ENCODE results near the gene MZB1.
A peak's percentile ranks its signal among the peaks of the same experiment; 100 is the strongest.

The MZB1 gene, protein sequence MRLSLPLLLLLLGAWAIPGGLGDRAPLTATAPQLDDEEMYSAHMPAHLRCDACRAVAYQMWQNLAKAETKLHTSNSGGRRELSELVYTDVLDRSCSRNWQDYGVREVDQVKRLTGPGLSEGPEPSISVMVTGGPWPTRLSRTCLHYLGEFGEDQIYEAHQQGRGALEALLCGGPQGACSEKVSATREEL

GRCh38 chr5:139389701-139390638, at the start of gene MZB1:
MZB1 (minus strand) TSS chr5:139389913; CDS start chr5:139389856, 57 bp downstream.
- no peak for DNase-seq

DNA sequence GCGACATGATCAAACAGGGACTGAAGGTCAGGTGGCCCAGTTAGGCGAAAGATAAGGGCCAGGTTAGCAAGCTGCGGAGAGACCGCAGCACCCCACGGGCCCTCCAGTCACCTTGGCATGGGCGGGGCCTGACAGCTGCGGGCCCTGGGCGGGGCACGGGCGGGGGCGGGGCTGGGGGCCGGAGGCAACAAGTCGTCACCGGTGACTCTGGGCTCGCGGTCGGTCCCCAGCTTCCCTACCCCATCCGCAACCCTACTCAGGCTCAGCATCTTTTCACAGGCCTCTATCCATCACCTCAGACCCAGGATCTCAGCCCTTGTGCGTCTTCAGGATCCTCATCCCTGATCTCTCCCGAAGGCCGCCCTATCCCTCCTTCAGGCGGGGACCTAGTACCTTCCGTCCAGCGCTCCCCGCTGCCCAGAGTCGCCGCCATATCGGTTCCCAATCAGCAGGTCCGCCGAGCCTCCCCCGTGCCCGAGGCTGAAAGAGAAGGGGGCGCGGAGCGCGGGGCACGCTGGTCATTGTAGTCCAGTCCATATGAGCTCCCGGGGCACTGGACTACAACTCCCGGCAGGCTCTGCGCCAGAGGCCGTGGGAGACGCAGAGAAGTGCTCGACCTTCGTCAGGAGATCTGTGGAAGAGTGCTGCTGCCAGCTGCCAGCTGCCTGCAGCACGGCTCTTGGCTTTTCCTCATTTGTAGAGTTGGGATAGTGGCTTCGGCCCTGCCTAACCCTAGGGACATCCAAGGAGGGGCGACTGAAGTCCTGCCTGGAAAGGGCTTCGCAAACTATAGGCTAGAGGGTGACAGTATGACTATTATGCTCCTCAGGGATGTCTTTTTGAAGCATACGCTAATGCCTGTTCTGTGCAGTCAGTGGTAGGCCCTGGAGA, 49.5 kb upstream of the MZB1 start, which contains the start of gene DNAJC18:
Gene DNAJC18 (minus strand): TSS at position 513 of the 891 bp plus-strand sequence. CDS start 80 bp downstream, at position 433.
- peak; percentile 98 for DNase-seq

DNA sequence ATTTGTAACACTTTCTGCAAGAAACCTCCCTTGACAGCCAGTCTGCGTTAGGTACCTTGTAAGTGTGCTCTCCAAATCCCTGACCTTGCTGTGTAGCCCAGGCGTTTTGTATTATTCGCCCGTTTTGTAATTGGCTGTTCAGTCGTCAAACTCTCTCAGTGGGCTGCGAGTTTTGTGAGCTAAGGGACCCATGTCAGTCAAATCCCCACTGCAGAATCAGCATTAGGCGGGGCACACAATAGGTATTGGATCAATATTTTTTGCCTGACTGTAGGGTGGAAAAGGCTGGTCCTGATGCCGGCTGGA, 48.9 kb upstream of the MZB1 start:
- no peak for DNase-seq

DNA sequence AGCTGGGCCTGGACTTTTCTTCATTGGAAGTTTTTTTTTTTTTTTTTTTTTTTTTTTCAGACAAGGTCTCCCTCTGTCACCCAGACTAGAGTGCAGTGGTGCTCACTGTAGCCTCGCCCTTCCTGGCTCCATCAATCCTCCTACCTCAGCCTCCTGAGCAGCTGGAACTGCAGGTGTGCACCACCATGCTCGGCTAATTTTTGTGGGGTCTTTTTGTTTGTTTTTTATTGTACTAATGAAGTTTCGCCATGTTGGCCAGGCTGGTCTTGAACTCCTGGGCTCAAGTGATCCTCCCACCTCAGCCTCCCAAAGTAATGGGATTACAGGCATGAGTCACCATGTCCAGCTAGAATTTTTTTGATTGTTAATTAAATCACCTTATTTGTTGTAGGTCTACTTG, 46.0 kb upstream of the MZB1 start:
- no peak for DNase-seq

- no peak for DNase-seq
Observed at GRCh38 chr5:139431706-139432105, 42.0 kb upstream of the MZB1 start.

DNA sequence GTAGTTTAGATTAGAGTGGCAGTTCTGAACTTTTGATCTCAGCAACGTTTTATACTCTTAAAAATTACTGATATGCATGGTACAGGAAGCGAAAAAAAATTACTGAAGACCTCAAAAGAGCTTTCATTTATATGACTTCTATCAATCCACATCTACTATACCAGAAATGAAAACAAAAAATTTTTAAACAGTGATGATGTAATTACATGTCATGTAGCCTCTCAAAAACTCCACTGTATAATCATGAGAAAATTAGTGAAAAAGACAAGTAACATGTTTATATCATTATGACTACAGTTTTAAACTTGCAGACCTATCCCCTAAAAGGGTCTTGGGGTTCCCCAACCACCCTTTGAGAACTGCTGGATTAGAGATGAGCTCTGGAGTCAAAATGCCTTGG, 40.3 kb upstream of the MZB1 start:
- no peak for DNase-seq

GRCh38 chr5:139426203-139426885, 36.6 kb upstream of the MZB1 start:
- no peak for DNase-seq

- DNase-seq, result no peak
Observed at GRCh38 chr5:139425497-139425896, 35.8 kb upstream of the MZB1 start.

DNA sequence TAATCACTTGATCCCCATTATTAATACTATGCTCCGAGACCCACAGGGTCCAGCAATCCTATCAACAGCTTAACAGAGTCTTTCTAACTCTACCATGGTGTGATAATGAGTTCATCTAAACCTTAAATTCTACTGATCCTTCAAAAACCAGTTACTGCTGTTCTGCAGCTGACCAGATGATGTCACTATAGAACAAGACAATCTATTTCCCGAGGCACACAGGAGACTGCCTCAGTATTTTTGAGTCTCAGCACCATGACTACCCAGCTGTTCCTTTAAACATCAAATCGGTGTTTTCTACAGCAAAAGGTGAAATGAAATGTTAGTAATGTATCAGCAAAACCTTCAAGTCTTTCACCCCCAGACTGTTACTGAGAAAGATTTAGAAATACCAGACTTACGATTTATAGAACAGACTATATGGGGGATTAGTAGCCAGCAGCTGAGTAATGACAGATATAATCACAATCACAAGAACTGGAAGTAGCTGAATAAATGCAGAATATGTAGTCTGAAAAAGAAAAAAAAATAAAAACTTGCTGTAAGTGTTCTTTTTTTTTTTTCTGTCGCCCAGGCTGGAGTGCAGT, 32.7 kb upstream of the MZB1 start:
- peak; percentile 91 for DNase-seq

GRCh38 chr5:139419226-139420192, 29.8 kb upstream of the MZB1 start:
- DNase-seq, result no peak

DNA sequence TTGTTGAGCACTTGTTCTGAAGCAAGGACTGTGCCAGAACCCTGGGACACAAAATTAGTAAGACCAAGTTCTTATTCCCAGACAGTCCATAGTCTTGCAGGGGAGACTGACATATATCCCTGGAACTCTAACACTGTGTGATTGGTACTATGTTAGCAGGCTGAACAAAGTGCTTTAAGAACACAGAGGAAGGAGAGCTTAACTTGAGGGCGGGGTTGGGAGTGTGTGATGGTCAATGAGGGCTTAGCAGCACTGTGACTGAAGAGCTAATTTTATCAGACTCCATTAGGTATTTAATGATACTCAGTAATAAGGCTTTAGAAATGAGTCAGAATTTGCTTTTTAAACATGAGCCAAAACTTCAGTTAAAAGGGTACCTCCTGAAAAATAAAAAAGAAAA, 29.1 kb upstream of the MZB1 start:
- DNase-seq, result no peak

- no peak for DNase-seq
Observed at GRCh38 chr5:139417214-139417613, 27.5 kb upstream of the MZB1 start.

- DNase-seq, result no peak
Observed at GRCh38 chr5:139416651-139417050, 26.9 kb upstream of the MZB1 start.

DNA sequence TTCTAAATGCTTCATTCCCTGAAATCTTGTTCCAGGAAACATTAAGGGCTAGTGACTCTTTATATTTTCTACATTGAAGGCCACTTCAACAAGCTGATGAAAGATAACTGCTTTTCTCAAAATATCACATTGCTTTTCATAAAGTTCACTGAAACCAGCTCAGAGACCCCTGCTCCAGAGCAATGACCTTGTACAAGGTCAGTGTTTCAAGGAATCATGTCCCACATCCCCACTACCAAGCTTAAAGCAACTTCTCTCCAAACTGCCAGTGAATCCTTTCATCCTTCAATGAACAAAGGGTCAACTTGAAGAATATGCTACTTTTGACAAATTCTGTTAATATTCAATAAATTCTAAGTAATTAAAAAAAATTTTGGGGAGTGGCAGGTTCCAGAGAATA, 26.2 kb upstream of the MZB1 start:
- no peak for DNase-seq

- DNase-seq, result no peak
Observed at GRCh38 chr5:139415221-139415861, 25.6 kb upstream of the MZB1 start.

DNA sequence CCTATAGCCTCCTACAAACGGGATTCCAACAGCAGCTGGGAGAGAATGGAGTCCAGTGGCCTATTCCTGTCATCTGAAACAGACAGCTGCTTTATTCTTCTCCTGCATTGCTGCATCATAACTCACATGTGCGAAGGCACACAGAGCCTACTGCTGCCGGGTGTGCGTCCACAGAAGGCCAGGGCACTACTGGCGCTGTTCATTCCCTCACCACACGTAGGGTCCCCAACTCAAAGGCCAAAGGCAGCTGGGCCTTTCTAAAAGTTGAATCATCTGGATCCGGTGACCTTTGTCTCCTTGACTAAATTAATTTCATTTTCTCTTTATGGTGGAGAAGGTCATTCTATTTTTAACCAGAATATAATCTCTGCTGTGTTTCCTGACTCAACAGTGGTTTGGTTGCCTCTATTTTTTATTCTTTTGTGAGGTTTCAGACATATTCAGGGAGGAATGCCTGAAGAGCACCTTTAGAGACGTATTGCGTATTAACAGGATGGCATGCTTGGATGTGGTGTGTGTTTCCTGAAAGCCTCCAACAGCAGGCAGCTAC, 24.9 kb upstream of the MZB1 start:
- DNase-seq, result peak; percentile 41

- DNase-seq, result no peak
Observed at GRCh38 chr5:139413963-139414362, 24.2 kb upstream of the MZB1 start.

DNA sequence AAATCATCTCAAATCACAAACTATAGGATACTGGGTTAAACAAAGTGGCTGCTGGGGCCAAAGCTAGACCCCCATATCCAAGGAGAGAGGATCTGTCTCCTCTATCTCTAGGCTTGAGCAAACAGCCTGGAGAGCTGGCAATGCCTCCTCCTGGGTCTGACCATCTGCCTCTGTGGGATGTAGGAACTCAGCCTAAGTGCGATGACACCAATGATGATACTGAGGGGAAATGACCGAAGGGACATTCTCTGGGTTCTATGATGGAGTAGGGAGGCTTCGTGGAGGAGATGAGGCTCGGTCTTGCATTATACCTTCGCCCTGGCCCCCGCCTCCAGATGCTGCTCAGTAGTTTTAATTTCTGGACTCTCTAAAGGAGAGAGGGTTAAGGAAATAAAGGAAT, 23.4 kb upstream of the MZB1 start:
- DNase-seq, result no peak

GRCh38 chr5:139410993-139411828, 21.5 kb upstream of the MZB1 start:
- DNase-seq, result no peak

All from eye (tissue), 1 donor.